ENCODE results near the gene TGDS. TPM values are rescaled to one million over a fixed set of nuclear protein-coding genes. Genes with fewer than 3 reads are reported as not detected.
"Not testable (repeated sequence)": the region's sequence is repeated elsewhere in the genome, so short reads cannot be mapped to it uniquely, and the experiment has no call there.

Gene TGDS, protein sequence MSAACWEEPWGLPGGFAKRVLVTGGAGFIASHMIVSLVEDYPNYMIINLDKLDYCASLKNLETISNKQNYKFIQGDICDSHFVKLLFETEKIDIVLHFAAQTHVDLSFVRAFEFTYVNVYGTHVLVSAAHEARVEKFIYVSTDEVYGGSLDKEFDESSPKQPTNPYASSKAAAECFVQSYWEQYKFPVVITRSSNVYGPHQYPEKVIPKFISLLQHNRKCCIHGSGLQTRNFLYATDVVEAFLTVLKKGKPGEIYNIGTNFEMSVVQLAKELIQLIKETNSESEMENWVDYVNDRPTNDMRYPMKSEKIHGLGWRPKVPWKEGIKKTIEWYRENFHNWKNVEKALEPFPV
- total RNA-seq (2014; rRNA removed; shearing (Covaris generic)): 20.4 and 34.4 TPM in 2 replicates

DNA sequence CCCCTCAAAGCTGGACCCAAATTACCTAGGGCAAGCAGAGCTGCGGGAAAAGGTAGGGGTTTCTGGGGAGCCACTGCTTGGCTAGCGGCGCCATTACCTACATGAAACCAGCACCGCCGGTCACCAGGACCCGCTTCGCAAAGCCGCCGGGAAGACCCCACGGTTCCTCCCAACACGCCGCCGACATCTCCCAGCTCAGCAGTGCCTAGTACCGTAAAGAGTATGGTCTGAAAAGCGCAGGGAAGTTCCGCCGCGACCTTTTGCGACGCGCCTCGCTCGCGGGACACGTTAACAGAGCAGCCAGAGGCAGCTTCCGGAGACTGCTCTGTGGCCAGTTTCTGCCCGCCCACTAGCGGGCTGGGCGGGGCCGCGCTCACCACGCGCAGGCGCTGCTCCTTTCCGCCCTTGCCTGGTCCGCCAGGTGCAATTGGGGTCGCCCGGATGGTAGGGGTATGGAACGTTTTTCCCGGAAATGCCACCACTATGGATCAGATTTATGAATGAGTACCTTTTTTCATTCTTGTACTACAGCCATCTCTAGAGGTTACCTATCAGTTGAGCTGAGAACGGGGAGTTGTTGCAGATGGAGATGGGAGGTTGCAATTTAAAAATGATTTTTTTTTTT, at the start of gene TGDS:
Gene TGDS, minus strand, starts transcription at position 203 of the 625 bp plus-strand sequence. Its CDS starts 16 bp downstream, at position 187.
- in situ Hi-C loops (cut with HindIII; ENCODE audit: low sequenced_read_pairs): no loop called here
- DNase-seq (ENCODE audit: low spot score): peak; percentile 90

DNA sequence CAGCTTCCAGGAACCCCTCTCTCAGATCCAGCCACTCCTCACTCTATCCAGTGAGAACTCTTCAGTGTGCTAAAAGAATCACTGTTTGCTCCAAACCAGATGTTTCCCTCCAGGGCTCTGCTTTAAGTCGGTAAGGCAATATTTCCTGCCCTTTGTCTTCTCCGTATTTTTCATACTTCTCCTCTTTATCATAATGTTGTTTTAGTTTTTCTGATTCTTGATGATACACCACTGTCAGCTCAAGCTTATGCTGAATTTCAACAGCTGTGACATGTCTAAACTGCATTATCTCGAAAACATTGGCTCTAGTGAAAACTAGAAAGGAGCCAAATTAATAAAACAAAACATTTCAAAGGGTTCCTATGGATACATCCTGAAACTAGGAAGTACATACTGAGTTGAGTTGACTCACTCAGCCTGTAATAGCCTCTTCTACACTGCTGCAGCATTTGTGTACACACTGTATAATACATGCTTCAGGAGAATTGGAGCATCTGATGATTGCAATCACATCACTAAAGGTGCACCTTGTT, 45.5 kb upstream of the TGDS start:
- DNase-seq (ENCODE audit: low spot score): no peak
- in situ Hi-C loops (cut with HindIII; ENCODE audit: low sequenced_read_pairs): no loop called here

DNA sequence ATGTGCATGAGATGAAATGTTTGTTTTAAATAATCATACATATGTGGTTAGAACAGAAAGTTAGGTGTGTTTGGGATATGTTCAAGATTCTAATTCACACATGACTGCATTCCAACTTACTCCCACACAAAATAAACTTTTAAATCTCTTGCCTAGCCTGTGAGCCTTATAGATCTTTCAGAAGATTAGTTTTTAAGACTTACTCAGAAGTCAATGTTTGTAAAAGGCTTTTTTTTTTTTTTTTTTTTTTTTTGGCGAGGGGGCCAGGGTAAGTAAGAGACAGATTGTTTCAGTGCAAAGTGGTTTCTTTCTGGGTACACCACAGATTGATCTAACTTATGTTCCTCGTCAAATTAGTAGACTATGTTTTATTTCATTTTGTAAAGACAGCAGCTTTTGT, 44.8 kb upstream of the TGDS start:
- in situ Hi-C loops (cut with HindIII; ENCODE audit: low sequenced_read_pairs): no loop called here
- no peak for DNase-seq (ENCODE audit: low spot score)

DNA sequence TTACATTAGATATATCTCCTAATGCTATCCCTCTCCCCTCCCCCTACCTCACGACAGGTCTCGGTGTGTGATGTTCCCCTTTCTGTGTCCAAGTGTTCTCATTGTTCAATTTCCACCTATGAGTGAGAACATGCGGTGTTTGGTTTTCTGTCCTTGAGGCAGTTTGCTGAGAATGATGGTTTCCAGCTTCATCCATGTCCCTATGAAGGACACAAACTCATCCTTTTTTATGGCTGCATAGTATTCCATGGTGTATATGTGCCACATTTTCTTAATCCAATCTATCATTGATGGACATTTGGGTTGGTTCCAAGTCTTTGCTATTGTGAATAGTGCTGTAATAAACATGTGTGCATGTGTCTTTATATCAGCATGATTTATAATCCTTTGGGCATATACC, 41.7 kb upstream of the TGDS start:
- DNase-seq (ENCODE audit: low spot score); in situ Hi-C loops (cut with HindIII; ENCODE audit: low sequenced_read_pairs): not testable (repeated sequence)

GRCh38 chr13:94636942-94637578, 41.1 kb upstream of the TGDS start:
- in situ Hi-C loops (cut with HindIII; ENCODE audit: low sequenced_read_pairs): no loop called here

DNA sequence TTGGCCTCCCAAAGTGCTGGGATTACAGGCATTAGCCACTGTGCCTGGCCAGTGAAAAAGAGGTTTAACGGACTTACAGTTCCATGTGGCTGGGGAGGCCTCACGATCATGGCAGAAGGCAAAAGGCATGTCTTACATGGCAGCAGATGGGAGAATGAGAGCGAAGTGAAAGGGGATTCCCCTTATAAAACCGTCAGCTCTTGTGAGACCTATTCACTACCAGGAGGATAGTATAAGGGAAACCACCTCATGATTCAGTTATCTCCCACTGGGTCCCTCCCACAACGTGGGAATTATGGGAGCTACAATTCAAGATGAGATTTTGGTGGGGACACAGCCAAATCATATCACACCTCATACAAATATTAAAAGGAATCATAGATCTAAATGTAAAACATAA, 40.1 kb upstream of the TGDS start:
- in situ Hi-C loops (cut with HindIII; ENCODE audit: low sequenced_read_pairs); DNase-seq (ENCODE audit: low spot score): not testable (repeated sequence)

More at GRCh38 chr13:94636942-94637578, 41.1 kb upstream of the TGDS start:
- no peak for DNase-seq (ENCODE audit: low spot score)

GRCh38 chr13:94632226-94632980, 36.5 kb upstream of the TGDS start:
- DNase-seq (ENCODE audit: low spot score): no peak
- in situ Hi-C loops (cut with HindIII; ENCODE audit: low sequenced_read_pairs): no loop called here

- in situ Hi-C loops (cut with HindIII; ENCODE audit: low sequenced_read_pairs): no loop called here
- DNase-seq (ENCODE audit: low spot score): peak; percentile 19
Observed at GRCh38 chr13:94630858-94631257, 34.9 kb upstream of the TGDS start.

GRCh38 chr13:94623316-94623715, 27.4 kb upstream of the TGDS start:
- DNase-seq (ENCODE audit: low spot score): no peak
- in situ Hi-C loops (cut with HindIII; ENCODE audit: low sequenced_read_pairs): no loop called here

DNA sequence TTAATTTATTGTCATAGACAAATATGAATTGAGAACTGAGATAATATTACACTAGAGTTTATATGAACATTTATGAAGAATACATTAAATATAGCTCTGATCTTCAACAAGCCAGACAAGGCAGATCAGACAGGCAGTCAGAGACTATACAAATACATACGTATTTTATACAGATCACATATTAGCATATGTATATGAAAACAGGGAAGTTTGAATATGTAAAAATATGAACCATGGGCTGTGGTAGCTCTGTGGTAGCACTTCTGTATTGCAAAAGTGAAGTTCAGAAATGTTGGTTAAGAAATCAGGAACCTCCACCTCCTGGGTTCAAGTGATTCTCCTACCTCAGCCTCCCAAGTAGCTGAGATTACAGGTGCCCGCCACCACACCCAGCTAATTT, 26.4 kb upstream of the TGDS start:
- DNase-seq (ENCODE audit: low spot score): no peak
- in situ Hi-C loops (cut with HindIII; ENCODE audit: low sequenced_read_pairs): no loop called here

- in situ Hi-C loops (cut with HindIII; ENCODE audit: low sequenced_read_pairs): no loop called here
- DNase-seq (ENCODE audit: low spot score): peak; percentile 47
Observed at GRCh38 chr13:94620286-94620896, 24.4 kb upstream of the TGDS start.

GRCh38 chr13:94617389-94618000, 21.5 kb upstream of the TGDS start:
- in situ Hi-C loops (cut with HindIII; ENCODE audit: low sequenced_read_pairs): no loop called here
- peak; percentile 64 for DNase-seq (ENCODE audit: low spot score)

GRCh38 chr13:94613051-94613450, 17.1 kb upstream of the TGDS start:
- DNase-seq (ENCODE audit: low spot score): no peak
- in situ Hi-C loops (cut with HindIII; ENCODE audit: low sequenced_read_pairs): no loop called here

GRCh38 chr13:94612050-94612449, 16.1 kb upstream of the TGDS start:
- in situ Hi-C loops (cut with HindIII; ENCODE audit: low sequenced_read_pairs): no loop called here
- DNase-seq (ENCODE audit: low spot score): peak; percentile 76

DNA sequence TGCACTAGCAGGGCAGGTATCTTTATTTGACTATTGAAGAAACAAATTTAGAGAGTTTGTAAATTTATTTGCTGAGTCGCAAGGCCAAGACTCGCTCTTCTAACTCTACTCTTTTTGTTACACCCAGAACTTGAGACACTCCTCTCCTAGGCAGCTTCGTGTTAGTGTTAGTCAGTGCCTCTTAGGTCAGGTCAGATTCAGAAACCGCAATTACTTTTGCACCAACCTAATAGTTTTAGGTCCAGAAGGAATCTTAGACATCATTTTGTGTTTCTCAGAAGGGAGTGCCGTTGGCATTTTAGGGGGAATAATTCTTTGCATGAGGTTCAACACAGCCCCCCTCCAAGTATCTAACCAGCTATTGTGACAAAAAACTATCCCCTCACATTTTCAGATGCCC, 14.5 kb upstream of the TGDS start:
- peak; percentile 11 for DNase-seq (ENCODE audit: low spot score)
- in situ Hi-C loops (cut with HindIII; ENCODE audit: low sequenced_read_pairs): no loop called here

DNA sequence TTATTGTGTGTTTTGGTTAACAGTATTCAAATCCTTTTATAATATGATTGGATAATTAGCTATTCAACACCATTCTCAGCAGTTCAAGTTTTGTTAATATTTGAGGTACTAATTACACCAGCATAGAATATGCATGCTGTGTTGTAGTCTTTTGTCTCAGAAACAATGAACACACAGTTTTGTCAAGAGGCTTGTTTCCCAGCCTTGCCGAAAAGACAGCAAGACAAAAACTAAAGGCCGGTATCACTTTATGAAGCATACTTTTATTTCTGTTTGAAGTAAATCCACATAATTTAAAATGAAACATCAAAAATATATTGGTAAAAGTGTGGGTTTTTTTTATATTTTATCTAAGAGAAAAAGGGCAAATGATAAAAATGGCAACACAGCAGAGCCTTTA, 13.2 kb upstream of the TGDS start:
- peak; percentile 53 for DNase-seq (ENCODE audit: low spot score)
- in situ Hi-C loops (cut with HindIII; ENCODE audit: low sequenced_read_pairs): no loop called here

GRCh38 chr13:94608586-94608985, 12.6 kb upstream of the TGDS start:
- in situ Hi-C loops (cut with HindIII; ENCODE audit: low sequenced_read_pairs): no loop called here
- peak; percentile 61 for DNase-seq (ENCODE audit: low spot score)

DNA sequence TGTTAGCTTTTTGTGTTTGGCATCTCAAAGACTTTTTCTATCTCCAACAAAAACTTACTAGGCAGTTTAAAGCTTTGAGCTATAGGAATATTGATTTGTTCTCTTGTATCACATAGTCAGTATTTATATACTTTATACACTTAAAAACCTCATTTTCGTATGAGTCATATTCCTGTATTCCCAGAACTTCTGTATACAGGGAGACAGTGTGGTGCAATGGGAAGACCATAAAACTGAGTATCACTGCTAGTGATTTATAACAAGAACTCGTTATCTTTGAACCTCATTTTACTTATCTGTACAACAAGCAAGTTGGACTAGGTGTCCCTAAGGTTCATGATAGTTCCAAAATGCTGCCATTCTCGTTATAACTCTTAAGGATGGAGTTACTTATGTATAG, 12.0 kb upstream of the TGDS start:
- peak; percentile 19 for DNase-seq (ENCODE audit: low spot score)
- in situ Hi-C loops (cut with HindIII; ENCODE audit: low sequenced_read_pairs): no loop called here

DNA sequence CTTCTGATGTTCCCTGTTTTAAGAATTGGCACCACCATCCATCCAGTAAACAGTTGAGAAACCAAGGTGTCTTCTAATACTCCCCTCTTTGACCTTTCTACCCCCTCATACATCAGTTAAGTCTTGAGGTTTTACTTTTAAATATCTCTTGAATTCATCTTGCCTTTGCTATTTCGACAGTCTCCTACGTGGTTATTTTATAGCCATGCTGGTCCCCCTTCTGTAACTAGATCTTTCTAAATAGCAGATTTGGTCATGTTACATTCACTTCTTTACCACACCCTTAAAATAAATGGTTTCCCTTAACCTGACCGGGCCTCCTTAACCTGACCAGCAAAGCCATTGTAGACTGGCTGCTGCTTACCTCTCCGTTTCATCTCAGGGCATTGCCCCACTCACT, 11.1 kb upstream of the TGDS start:
- DNase-seq (ENCODE audit: low spot score): no peak
- in situ Hi-C loops (cut with HindIII; ENCODE audit: low sequenced_read_pairs): no loop called here

All from G401 (cell line).